GM18505 (cell line): ENCODE results near the gene ATXN10.

ENCODE experiments used
- ATAC-seq: cut with Tn5 transposase; IDR thresholded peaks from one replicate; pipeline ENCODE4 v1.9.1; 2021; ENCODE audit not compliant: unreplicated experiment
- POLR2A ChIP-seq: IDR thresholded peaks from 4 replicates; pipeline ENCODE4 v1.6.1; 2011; ENCODE audit warnings: borderline replicate concordance; ENCODE audit not compliant: insufficient read depth, insufficient read length; ENCODE audit errors: extremely low read depth

Gene ATXN10

GRCh38 chr22:45720839-45721378 lies 49.3 kb downstream of the ATXN10 start:
- no peak for ATAC-seq

DNA sequence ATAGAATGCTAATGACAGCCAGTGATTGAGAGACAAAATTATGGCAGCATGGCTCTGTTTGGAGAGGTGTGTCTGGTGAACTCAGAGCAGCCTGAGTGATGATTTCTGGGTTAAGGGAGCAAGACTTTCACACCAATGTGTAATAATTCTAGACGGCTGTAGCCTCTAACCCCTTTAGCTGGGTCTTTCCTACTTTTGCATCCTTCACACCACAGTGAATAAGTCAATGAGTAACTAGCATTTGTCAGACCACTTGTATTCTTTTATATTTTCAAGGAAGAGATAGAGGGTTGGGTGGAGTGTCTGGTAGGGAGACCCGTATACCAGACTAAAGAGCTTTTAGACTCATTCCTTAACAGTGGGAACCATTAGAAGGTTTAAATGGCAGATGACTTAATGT lies 50.4 kb downstream of the ATXN10 start:
- no peak for TF ChIP-seq POLR2A

More at GRCh38 chr22:45720839-45721378, 49.3 kb downstream of the ATXN10 start:
- TF ChIP-seq POLR2A = no peak

DNA sequence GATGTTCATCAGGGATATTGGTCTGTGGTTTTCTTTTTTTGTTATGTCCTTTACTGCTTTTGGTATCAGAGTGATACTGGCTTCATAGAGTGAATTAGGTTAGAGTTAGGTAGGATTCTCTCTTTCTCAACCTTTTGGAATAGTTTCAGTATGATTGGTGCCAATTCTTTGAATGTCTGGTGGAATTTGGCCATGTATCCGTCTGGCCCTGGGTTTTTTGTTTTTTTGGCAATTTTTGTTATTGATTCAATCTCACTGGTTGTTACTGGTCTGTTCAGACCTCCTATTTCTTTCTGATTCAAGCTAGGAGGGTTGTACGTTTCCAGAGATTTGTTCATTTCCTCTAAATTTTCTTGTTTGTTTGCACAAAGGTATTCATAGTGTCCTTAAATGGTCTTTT lies 54.4 kb downstream of the ATXN10 start:
- TF ChIP-seq POLR2A = no peak
- ATAC-seq = no peak

More for the DNA sequence above, 50.4 kb downstream of the ATXN10 start:
- ATAC-seq = no peak

DNA sequence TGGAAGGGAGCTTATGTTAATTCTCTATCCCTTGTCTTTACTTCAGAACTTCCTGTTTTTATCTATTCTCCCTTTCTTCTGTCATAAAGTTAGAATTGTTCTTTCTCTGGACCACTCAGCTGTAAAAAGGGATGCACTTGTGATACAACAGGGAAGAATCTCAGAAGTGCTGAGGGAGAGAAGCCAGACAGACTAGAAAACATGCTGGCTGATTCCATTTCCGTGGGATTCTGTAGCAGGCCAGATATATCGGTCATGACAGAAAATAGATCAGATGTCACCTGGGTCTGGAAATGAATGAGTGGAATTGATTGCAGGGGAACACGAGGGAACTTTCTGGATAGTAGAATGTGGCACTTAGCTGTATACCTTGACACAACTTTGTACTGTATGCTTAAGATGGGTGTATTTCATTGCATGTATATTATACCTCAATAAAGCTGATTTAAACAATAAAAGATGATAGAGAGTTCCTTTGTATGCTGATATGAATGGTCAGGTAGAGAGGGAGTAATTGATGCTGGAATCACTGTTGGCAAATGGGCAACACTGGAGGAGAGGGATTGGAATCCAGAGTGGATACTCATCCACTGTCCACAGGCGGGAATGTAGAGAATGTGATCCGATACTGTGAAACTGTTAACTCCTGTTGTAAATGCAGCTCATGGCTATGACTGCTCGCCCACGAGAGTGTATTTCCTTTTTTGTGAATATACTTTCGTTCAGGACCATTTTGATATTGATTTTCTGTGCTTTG lies 59.6 kb downstream of the ATXN10 start:
- no peak for ATAC-seq
- no peak for TF ChIP-seq POLR2A

GRCh38 chr22:45731798-45732495 lies 60.3 kb downstream of the ATXN10 start:
- ATAC-seq = no peak
- no peak for TF ChIP-seq POLR2A

- ATAC-seq = no peak
These were observed 63.6 kb downstream of the ATXN10 start for GRCh38 chr22:45735273-45735672.

GRCh38 chr22:45738206-45738605 lies 66.6 kb downstream of the ATXN10 start:
- TF ChIP-seq POLR2A = no peak
- no peak for ATAC-seq

More at GRCh38 chr22:45735273-45735672, 63.6 kb downstream of the ATXN10 start:
- TF ChIP-seq POLR2A = no peak

DNA sequence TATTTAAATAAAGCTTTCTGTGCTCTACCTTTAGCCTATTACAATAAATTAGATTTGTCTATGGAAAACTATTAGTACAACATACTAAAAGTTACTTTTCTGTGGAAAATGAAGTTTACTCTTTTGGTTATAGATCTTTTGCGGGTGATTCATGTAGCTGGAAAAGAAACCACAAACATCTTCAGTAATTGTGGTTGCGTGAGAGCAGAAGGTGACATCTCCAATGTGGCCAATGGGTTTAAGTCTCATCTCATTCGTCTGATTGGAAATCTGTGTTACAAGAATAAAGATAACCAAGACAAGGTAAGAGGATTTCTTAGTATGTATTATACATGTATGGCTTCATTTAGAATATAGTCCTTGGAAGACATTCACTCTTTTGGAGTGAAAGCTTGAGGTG lies 68.6 kb downstream of the ATXN10 start:
- no peak for ATAC-seq
- TF ChIP-seq POLR2A = no peak

DNA sequence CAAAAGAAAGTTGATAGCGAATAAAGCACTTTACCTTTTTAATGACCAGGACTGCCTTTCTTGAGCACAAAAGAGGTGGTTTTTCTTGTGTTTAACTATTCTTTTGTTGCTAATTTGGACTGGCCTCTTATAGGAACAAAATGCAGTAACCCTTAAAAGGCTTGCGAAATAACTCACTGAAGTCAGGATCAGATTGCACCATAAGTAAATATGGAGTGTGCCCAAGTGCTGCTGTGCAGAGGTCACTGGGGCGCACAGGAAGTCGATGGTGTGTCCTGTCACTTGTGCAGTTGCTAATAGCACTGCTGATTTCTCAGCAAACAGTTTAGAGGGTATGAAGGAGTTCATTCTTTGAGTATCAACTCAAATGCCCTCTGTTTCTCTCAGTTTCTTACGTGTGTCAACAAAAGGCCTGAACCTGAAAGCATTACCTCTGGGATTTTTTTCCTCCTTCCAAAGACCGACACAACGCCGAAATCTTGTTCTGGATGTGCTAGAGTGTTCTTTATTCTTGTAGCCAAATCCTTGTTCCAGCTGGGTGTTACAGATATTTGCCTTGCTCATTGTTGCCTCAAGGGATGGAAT lies 71.3 kb downstream of the ATXN10 start:
- no peak for ATAC-seq
- TF ChIP-seq POLR2A = no peak

DNA sequence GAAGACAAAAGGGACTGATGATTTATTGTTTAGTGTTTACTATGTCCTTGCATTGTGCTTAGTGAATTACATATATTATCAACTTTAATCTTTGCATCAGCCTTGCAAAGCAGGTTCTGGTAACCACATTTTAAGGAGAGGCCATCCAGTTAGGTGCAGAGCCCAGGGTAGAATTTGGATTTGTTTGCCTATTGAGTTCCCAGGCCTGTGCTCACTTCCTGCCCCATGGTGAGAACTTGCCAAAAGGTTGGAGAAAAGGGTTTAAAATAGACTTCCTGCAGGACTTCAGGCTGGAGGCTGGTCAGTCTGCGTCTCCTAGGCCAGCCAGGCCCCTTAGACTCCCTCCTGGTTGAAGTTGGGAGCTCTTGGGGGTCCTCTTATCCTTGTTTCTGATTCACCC lies 72.1 kb downstream of the ATXN10 start:
- TF ChIP-seq POLR2A = no peak
- ATAC-seq = no peak

- no peak for ATAC-seq
These were observed 72.8 kb downstream of the ATXN10 start for GRCh38 chr22:45744442-45744841.

DNA sequence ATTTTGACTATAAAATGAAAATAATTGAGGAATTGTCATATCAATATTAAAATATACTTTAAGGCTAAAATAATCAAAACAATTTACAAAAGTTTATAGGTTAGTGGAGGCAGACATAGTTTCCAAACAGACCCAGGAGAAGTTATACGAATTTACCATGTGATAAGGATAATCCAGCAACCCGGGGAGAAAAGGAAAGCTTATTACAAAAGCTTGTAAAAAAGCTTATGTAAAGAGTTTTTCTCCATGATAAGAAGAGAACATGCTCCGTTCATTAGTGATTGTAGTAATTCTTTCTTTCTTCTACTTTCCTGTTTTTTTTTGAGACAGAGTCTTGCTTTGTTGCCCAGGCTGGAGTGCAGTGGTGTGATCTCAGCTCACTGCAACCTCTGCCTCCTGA lies 79.0 kb downstream of the ATXN10 start:
- ATAC-seq = no peak
- no peak for TF ChIP-seq POLR2A

More at GRCh38 chr22:45744442-45744841, 72.8 kb downstream of the ATXN10 start:
- no peak for TF ChIP-seq POLR2A

- TF ChIP-seq POLR2A = no peak
- no peak for ATAC-seq
These were observed 80.4 kb downstream of the ATXN10 start for GRCh38 chr22:45752036-45752435.
